Upper lobe of left lung (tissue), 4 donors: ENCODE results near the gene OCIAD1.

Experiments
- EP300 ChIP-seq, 4 donors: sonication (generic); formaldehyde crosslinking; IDR thresholded peaks; one replicate each; pipeline ENCODE4 v1.5.1; 2017; ENCODE audit warnings: antibody characterized with exemption in 4 of 4, control low read depth in 2 of 4
- POLR2A ChIP-seq, 4 donors: fragments of 450-650 bp; IDR thresholded peaks; one replicate each; pipeline ENCODE4 v1.5.1; 2016 to 2017; ENCODE audit warnings: antibody characterized with exemption in 4 of 4, mild to moderate bottlenecking in 2 of 4
- POLR2AphosphoS5 ChIP-seq, 2 donors: sonication (generic); formaldehyde crosslinking; IDR thresholded peaks; one replicate each; pipeline ENCODE4 v1.5.1; 2017; ENCODE audit warnings: antibody characterized with exemption in 2 of 2
- TF ChIP-seq, protein P1 (sequence below), 6 experiments: fragments of 450-650 bp in 4 of 6; fragments of 200-600 bp in 2 of 6; sonication (generic) in 2 of 6; IDR thresholded peaks; one replicate each; pipeline ENCODE4 v1.5.1; 2016 to 2019; ENCODE audit warnings: antibody characterized with exemption in 6 of 6

- TF ChIP-seq, protein P1, sequence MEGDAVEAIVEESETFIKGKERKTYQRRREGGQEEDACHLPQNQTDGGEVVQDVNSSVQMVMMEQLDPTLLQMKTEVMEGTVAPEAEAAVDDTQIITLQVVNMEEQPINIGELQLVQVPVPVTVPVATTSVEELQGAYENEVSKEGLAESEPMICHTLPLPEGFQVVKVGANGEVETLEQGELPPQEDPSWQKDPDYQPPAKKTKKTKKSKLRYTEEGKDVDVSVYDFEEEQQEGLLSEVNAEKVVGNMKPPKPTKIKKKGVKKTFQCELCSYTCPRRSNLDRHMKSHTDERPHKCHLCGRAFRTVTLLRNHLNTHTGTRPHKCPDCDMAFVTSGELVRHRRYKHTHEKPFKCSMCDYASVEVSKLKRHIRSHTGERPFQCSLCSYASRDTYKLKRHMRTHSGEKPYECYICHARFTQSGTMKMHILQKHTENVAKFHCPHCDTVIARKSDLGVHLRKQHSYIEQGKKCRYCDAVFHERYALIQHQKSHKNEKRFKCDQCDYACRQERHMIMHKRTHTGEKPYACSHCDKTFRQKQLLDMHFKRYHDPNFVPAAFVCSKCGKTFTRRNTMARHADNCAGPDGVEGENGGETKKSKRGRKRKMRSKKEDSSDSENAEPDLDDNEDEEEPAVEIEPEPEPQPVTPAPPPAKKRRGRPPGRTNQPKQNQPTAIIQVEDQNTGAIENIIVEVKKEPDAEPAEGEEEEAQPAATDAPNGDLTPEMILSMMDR (IDR thresholded peaks at IDR 0.05): no peak
- no peak for TF ChIP-seq POLR2A (IDR thresholded peaks at IDR 0.05)
- no peak for TF ChIP-seq EP300 (IDR thresholded peaks at IDR 0.05)
- TF ChIP-seq POLR2AphosphoS5 (IDR thresholded peaks at IDR 0.05): no peak
These were observed 32.8 kb upstream of the OCIAD1 start for GRCh38 chr4:48798117-48798516.
